ENCODE measurements around the gene HORMAD2. TPM values are rescaled to one million over a fixed set of nuclear protein-coding genes. Genes with fewer than 3 reads are reported as not detected.
A peak's percentile ranks its signal among the peaks of the same experiment; 100 is the strongest.

Gene HORMAD2
- polyA plus RNA-seq, 2 of the 4 experiments (the other 2 are of a cell fraction), result not detected

DNA sequence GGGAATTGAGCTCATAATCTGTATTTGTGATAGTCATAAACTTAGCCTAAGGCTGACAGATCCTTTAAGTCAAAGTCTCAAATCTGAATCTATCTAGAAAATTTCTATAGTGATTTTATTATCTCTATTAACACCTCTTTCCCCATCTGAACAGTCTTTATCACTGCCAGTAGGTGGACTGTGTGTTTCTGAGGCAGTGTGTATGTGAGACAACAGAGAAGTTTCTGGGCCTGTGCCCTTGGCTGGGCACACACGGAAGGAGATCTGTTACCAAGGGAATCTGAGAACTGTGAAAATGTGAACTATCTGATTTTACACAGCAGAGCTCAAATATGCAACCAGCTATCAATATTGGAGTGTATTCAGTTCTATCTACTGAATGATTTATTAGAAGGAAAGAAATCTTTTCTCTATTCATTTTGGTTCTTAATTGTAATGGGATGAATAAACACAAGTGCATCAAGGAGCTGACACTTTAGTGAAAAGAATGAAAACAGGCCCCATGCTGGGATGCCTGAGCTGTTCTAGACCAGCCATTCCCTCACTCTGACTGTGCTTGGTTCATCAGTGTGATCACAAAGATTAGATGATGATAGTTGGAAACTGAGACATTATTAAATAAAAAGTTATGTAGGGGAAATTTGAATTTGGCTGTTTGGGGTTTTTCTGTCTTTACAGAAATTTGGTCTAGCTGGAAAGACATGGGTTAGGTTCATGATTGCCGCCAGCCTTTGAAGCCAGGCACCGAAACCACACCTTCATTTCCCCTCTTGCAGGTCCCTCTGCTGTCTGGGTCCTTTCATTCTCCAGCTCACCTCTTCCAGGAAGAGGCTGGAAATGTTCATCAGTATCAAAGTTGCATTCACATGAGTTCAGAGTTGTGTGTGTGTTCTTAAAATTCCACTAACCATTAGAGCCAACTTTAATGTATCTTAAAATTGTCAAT is 98.2 kb downstream of the HORMAD2 start:
- ChIA-PET CTCF (interaction anchor here (0.6 to 1.5 kb wide), 9 partner anchors 12 to 109 kb away, joined by 3 to 6 read pairs (median 3); no protein-coding TSS in a partner anchor), POLR2A (interaction anchor here (1.7 kb wide), 1 partner anchor 43 kb away, joined by 3 read pairs; no protein-coding TSS in a partner anchor)
- no peak for TF ChIP-seq EP300 (IDR thresholded peaks at IDR 0.05)
- TF ChIP-seq PHF8 (IDR thresholded peaks at IDR 0.05; ENCODE audit: borderline replicate concordance, low read depth), result no peak
- TF ChIP-seq ZFP36 (IDR thresholded peaks at IDR 0.05; ENCODE audit: borderline replicate concordance, partially characterized antibody), result no peak
- no peak for TF ChIP-seq RNF2 (IDR thresholded peaks at IDR 0.05; ENCODE audit: borderline replicate concordance, low read depth)
- TF ChIP-seq MAZ (IDR thresholded peaks at IDR 0.05; ENCODE audit: borderline replicate concordance, low read depth, low read length), result no peak
- TF ChIP-seq FOSL2 (IDR thresholded peaks at IDR 0.05), result no peak
- no peak for TF ChIP-seq FOSL2 (CRISPR knock-in tag; IDR thresholded peaks at IDR 0.05)
- no peak for TF ChIP-seq NFE2L2 (conservative IDR thresholded peaks at IDR 0.05; ENCODE audit: low read length)
- no peak for TF ChIP-seq ZSCAN20 (CRISPR knock-in tag; IDR thresholded peaks at IDR 0.05)
- TF ChIP-seq GATA3 (IDR thresholded peaks at IDR 0.05; ENCODE audit: borderline replicate concordance), result no peak
- no peak for TF ChIP-seq SREBF2 (IDR thresholded peaks at IDR 0.05)
- WGBS (ENCODE audit: missing lambda C conversion rate), result 95% methylated on average over 3 of the region's 3 CpGs
- H3K9me3 ChIP-seq, result no peaks in the 10 kb centered on the region
- peaks cover 25% of the 10 kb centered on the region for H3K4me1 ChIP-seq
- FAIRE-seq (no peak), ATAC-seq (peak in 1 of 2 experiments; percentile 58; a peak in 3 of 6 replicates), DNase-seq (ENCODE audit: low read depth in 1 of 2, low spot score in 1 of 2) (no peak)
- peak overlapping the region; percentile 39 to 56; a peak in 4 of 6 replicates for H3K27ac ChIP-seq
- H3K4me2 ChIP-seq, result no peak overlapping the region
- no peak overlapping the region for H3K4me3 ChIP-seq

GRCh38 chr22:30180616-30181015 is 100.4 kb downstream of the HORMAD2 start:
- no peak overlapping the region for H3K4me2 ChIP-seq
- no peak for TF ChIP-seq USF2 (IDR thresholded peaks at IDR 0.05)
- TF ChIP-seq PHF8 (IDR thresholded peaks at IDR 0.05; ENCODE audit: borderline replicate concordance, low read depth), result no peak
- TF ChIP-seq BHLHE40 (IDR thresholded peaks at IDR 0.05; ENCODE audit: low read depth, low read length), result no peak
- no peak for TF ChIP-seq HES2 (IDR thresholded peaks at IDR 0.05)
- no peak for TF ChIP-seq KDM1A (IDR thresholded peaks at IDR 0.05; ENCODE audit: low read depth)
- TF ChIP-seq RCOR1 (IDR thresholded peaks at IDR 0.05; ENCODE audit: low read depth, low read length), result no peak
- TF ChIP-seq CHD4 (IDR thresholded peaks at IDR 0.05; ENCODE audit: borderline replicate concordance), result no peak
- no peak for TF ChIP-seq ZFP36 (IDR thresholded peaks at IDR 0.05; ENCODE audit: borderline replicate concordance, partially characterized antibody)
- no peak for TF ChIP-seq ZC3H11A (IDR thresholded peaks at IDR 0.05)
- TF ChIP-seq SMC3 (IDR thresholded peaks at IDR 0.05), result no peak
- TF ChIP-seq, protein P1, sequence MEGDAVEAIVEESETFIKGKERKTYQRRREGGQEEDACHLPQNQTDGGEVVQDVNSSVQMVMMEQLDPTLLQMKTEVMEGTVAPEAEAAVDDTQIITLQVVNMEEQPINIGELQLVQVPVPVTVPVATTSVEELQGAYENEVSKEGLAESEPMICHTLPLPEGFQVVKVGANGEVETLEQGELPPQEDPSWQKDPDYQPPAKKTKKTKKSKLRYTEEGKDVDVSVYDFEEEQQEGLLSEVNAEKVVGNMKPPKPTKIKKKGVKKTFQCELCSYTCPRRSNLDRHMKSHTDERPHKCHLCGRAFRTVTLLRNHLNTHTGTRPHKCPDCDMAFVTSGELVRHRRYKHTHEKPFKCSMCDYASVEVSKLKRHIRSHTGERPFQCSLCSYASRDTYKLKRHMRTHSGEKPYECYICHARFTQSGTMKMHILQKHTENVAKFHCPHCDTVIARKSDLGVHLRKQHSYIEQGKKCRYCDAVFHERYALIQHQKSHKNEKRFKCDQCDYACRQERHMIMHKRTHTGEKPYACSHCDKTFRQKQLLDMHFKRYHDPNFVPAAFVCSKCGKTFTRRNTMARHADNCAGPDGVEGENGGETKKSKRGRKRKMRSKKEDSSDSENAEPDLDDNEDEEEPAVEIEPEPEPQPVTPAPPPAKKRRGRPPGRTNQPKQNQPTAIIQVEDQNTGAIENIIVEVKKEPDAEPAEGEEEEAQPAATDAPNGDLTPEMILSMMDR (IDR thresholded peaks at IDR 0.05), result no peak
- TF ChIP-seq, protein P2, sequence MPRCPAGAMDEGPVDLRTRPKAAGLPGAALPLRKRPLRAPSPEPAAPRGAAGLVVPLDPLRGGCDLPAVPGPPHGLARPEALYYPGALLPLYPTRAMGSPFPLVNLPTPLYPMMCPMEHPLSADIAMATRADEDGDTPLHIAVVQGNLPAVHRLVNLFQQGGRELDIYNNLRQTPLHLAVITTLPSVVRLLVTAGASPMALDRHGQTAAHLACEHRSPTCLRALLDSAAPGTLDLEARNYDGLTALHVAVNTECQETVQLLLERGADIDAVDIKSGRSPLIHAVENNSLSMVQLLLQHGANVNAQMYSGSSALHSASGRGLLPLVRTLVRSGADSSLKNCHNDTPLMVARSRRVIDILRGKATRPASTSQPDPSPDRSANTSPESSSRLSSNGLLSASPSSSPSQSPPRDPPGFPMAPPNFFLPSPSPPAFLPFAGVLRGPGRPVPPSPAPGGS (IDR thresholded peaks at IDR 0.05), result no peak
- peaks cover 29% of the 10 kb centered on the region for H3K4me1 ChIP-seq
- peak overlapping the region; percentile 22 to 58; a peak in 3 of 6 replicates for H3K27ac ChIP-seq
- 89% methylated on average over 3 of the region's 3 CpGs for WGBS (ENCODE audit: missing lambda C conversion rate)
- ChIA-PET POLR2A (no interaction called here), CTCF (no interaction called here)
- FAIRE-seq (no peak), ATAC-seq (no peak), DNase-seq (ENCODE audit: low read depth in 1 of 2, low spot score in 1 of 2) (no peak)
- H3K4me3 ChIP-seq, result no peak overlapping the region
- H3K9me3 ChIP-seq, result no peaks in the 10 kb centered on the region

All from A549 (cell line).